H1 (cell line): ENCODE results near the gene XKR7. TPM values are rescaled to one million over a fixed set of nuclear protein-coding genes. Genes with fewer than 3 reads are reported as not detected.
A peak's percentile ranks its signal among the peaks of the same experiment; 100 is the strongest.

Experiments used
- CTCF ChIA-PET: fragments of 300-600 bp; sonication (Branson Sonifier 250); formaldehyde crosslinking; loops from one replicate; lab custom pipeline; 2021; ENCODE audit not compliant: partially characterized antibody; lab: Charles Lee
- POLR2A ChIA-PET: fragments of 300-600 bp; sonication (Branson Sonifier 250); formaldehyde crosslinking; loops from one replicate; lab custom pipeline; 2021; ENCODE audit warnings: inconsistent platforms; ENCODE audit not compliant: partially characterized antibody; lab: Charles Lee
- DNase-seq, 2 experiments: peaks; one replicate each; pipeline versions ENCODE4 v3.0.0 to v3.0.0-alpha.2; 2010 to 2022; ENCODE audit warnings: low spot score in 2 of 2, low read depth in 1 of 2, mixed read lengths in 1 of 2
- FAIRE-seq: peaks from 2 replicates; lab custom pipeline; 2011; peaks lifted over from hg19 to GRCh38; lab: Jason Lieb, UNC
- H2AFZ ChIP-seq: 2 replicates; pipeline ENCODE4 v1.8.1; 2012; ENCODE audit warnings: low read length, inconsistent platforms
- H2AK5ac ChIP-seq: 2 replicates; pipeline ENCODE4 v1.6.1; 2013; ENCODE audit warnings: low read depth, low read length
- H2BK120ac ChIP-seq: replicated peaks from 2 replicates; pipeline ENCODE3; 2013; ENCODE audit warnings: low read depth, low read length, inconsistent platforms
- H2BK12ac ChIP-seq: 2 replicates; pipeline ENCODE4 v1.6.1; 2013; ENCODE audit warnings: low read depth, low read length
- H2BK15ac ChIP-seq: 2 replicates; pipeline ENCODE4 v1.6.1; 2013; ENCODE audit warnings: low read length
- H2BK20ac ChIP-seq: 2 replicates; pipeline ENCODE4 v1.6.1; 2013; ENCODE audit warnings: low read length
- H2BK5ac ChIP-seq: 2 replicates; pipeline ENCODE4 v1.6.1; 2013; ENCODE audit warnings: low read depth, low read length
- H3K14ac ChIP-seq: 2 replicates; pipeline ENCODE4 v1.6.1; 2013; ENCODE audit warnings: inconsistent platforms; ENCODE audit not compliant: insufficient read length
- H3K18ac ChIP-seq: 2 replicates; pipeline ENCODE4 v1.6.1; 2013; ENCODE audit warnings: low read length; ENCODE audit errors: extremely low read depth
- H3K23ac ChIP-seq: 2 replicates; pipeline ENCODE4 v1.6.1; 2013; ENCODE audit warnings: inconsistent platforms; ENCODE audit not compliant: insufficient read length
- H3K23me2 ChIP-seq: 2 replicates; pipeline ENCODE4 v1.6.1; 2013; ENCODE audit warnings: low read depth, low read length
- H3K27ac ChIP-seq: 2 replicates; pipeline ENCODE4 v1.6.1; 2011; ENCODE audit warnings: low read depth, low read length, inconsistent platforms
- H3K27me3 ChIP-seq, 4 experiments: replicated peaks in 1 of 4; 1 replicate in 1 of 4; 2 replicates in 3 of 4; pipeline versions ENCODE4 v1.6.1 to v1.8.1; 2011 to 2013; ENCODE audit warnings: low read length in 3 of 4, mild to moderate bottlenecking in 3 of 4, inconsistent platforms in 2 of 4, mixed read lengths in 2 of 4, moderate library complexity in 1 of 4; ENCODE audit not compliant: control insufficient read depth in 3 of 4, insufficient read depth in 3 of 4; ENCODE audit errors: extremely low read depth in 1 of 4
- H3K36me3 ChIP-seq, 4 experiments: 2 replicates each; pipeline versions ENCODE4 v1.6.1 to v1.8.1; 2011 to 2013; ENCODE audit warnings: mild to moderate bottlenecking in 4 of 4, low read length in 3 of 4, moderate library complexity in 2 of 4, control low read depth in 1 of 4, inconsistent platforms in 1 of 4; ENCODE audit not compliant: insufficient read depth in 4 of 4, control insufficient read depth in 2 of 4
- H3K4ac ChIP-seq: replicated peaks from 2 replicates; pipeline ENCODE3; 2013; ENCODE audit warnings: low read length, low read depth, mixed read lengths, inconsistent platforms; ENCODE audit not compliant: insufficient read length
- H3K4me1 ChIP-seq, 4 experiments: replicated peaks in 1 of 4; 1 replicate in 1 of 4; 2 replicates in 3 of 4; pipeline versions ENCODE4 v1.6.1 to v1.8.1; 2011 to 2013; ENCODE audit warnings: low read length in 3 of 4, inconsistent platforms in 2 of 4, mixed read lengths in 1 of 4; ENCODE audit not compliant: insufficient read depth in 4 of 4, control insufficient read depth in 3 of 4
- H3K4me2 ChIP-seq, 2 experiments: 2 replicates each; pipeline versions ENCODE4 v1.6.1 to v1.8.1; 2011 to 2013; ENCODE audit warnings: low read depth in 2 of 2, low read length in 2 of 2, control low read depth in 1 of 2, inconsistent platforms in 1 of 2, mild to moderate bottlenecking in 1 of 2; ENCODE audit not compliant: insufficient read depth in 1 of 2
- H3K4me3 ChIP-seq, 4 experiments: fragments of 200-600, 300-600 bp in 1 of 4; sonication (generic), shearing (Covaris generic), sonication (Bioruptor Twin) in 1 of 4; 2 replicates each; pipeline versions ENCODE4 v1.5.1 to v1.8.1; 2011 to 2016; ENCODE audit warnings: low read length in 4 of 4, low read depth in 3 of 4, control low read depth in 2 of 4, inconsistent platforms in 2 of 4, mild to moderate bottlenecking in 2 of 4, mixed read lengths in 1 of 4, moderate library complexity in 1 of 4; ENCODE audit not compliant: insufficient read depth in 2 of 4; ENCODE audit errors: extremely low read depth in 1 of 4
- H3K56ac ChIP-seq: replicated peaks from 2 replicates; pipeline ENCODE3; 2013; ENCODE audit warnings: low read depth, mild to moderate bottlenecking, mixed read lengths, low read length, inconsistent platforms; ENCODE audit not compliant: insufficient read length
- H3K79me1 ChIP-seq: 2 replicates; pipeline ENCODE4 v1.6.1; 2013; ENCODE audit warnings: low read depth, low read length, control low read depth
- H3K79me2 ChIP-seq, 2 experiments: 2 replicates each; pipeline versions ENCODE4 v1.6.1 to v1.8.1; 2012 to 2013; ENCODE audit warnings: low read length in 2 of 2, mild to moderate bottlenecking in 2 of 2, inconsistent platforms in 1 of 2; ENCODE audit not compliant: insufficient read depth in 2 of 2, control insufficient read depth in 1 of 2
- H3K9ac ChIP-seq, 4 experiments: replicated peaks in 1 of 4; 1 replicate in 1 of 4; 2 replicates in 3 of 4; pipeline versions ENCODE4 v1.6.1 to v1.8.1; 2011 to 2013; ENCODE audit warnings: low read depth in 3 of 4, low read length in 3 of 4, control low read depth in 2 of 4, mild to moderate bottlenecking in 2 of 4, moderate library complexity in 2 of 4, inconsistent platforms in 1 of 4; ENCODE audit errors: extremely low read depth in 1 of 4
- H3K9me3 ChIP-seq, 2 experiments: 2 replicates each; pipeline versions ENCODE4 v1.6.1 to v1.8.1; 2012 to 2013; ENCODE audit warnings: mild to moderate bottlenecking in 2 of 2, moderate library complexity in 2 of 2, control low read depth in 1 of 2, inconsistent platforms in 1 of 2, low read depth in 1 of 2, low read length in 1 of 2, mixed read lengths in 1 of 2; ENCODE audit not compliant: insufficient read depth in 2 of 2
- H4K20me1 ChIP-seq, 2 experiments: replicated peaks in 1 of 2; 2 replicates each; pipeline versions ENCODE3 to v1.8.1; 2011 to 2013; ENCODE audit warnings: inconsistent platforms in 2 of 2, low read length in 2 of 2, mild to moderate bottlenecking in 1 of 2; ENCODE audit not compliant: insufficient read depth in 2 of 2, control insufficient read depth in 1 of 2
- H4K5ac ChIP-seq: 2 replicates; pipeline ENCODE4 v1.6.1; 2013; ENCODE audit warnings: low read length, low read depth, mixed read lengths, inconsistent platforms; ENCODE audit not compliant: insufficient read length
- H4K8ac ChIP-seq: 2 replicates; pipeline ENCODE4 v1.8.0; 2013; ENCODE audit warnings: mild to moderate bottlenecking, moderate library complexity, low read length, inconsistent platforms; ENCODE audit not compliant: insufficient read depth; ENCODE audit errors: extremely low read depth
- H4K91ac ChIP-seq: replicated peaks from 2 replicates; pipeline ENCODE3; 2013; ENCODE audit warnings: low read length, mixed read lengths, inconsistent platforms; ENCODE audit not compliant: insufficient read length
- ASH2L ChIP-seq: fragments of 200-600, 300-600 bp; sonication (generic); IDR thresholded peaks from one replicate; pipeline ENCODE4 v1.7.1; 2017; ENCODE audit warnings: low read length
- CBX5 ChIP-seq: fragments of 300-800, 300-1000 bp; sonication (generic); IDR thresholded peaks from 2 replicates; pipeline ENCODE4 v1.7.1; 2016; ENCODE audit warnings: antibody characterized with exemption, low read length, low read depth
- KDM4A ChIP-seq: IDR thresholded peaks from one replicate; pipeline ENCODE4 v1.7.1; 2012; ENCODE audit warnings: low read depth, mild to moderate bottlenecking, moderate library complexity, low read length, inconsistent platforms; ENCODE audit not compliant: severe bottlenecking
- KDM5A ChIP-seq: fragments of 200-600 bp; IDR thresholded peaks from 2 replicates; pipeline ENCODE4 v1.7.1; 2012; ENCODE audit warnings: mild to moderate bottlenecking, low read length, inconsistent platforms, mixed read lengths
- SIN3A ChIP-seq, 2 experiments: IDR thresholded peaks in 1 of 2; conservative IDR thresholded peaks in 1 of 2; 2 replicates each; pipeline ENCODE4 v1.6.1; 2011 to 2012; ENCODE audit warnings: low read length in 2 of 2, improper control_type of control experiment in 1 of 2, low read depth in 1 of 2, mild to moderate bottlenecking in 1 of 2
- SP1 ChIP-seq: IDR thresholded peaks from 2 replicates; pipeline ENCODE4 v1.6.1; 2011; ENCODE audit warnings: low read depth, low read length
- SP4 ChIP-seq: IDR thresholded peaks from 2 replicates; pipeline ENCODE4 v1.6.1; 2012; ENCODE audit warnings: low read length, inconsistent platforms
- TBP ChIP-seq: IDR thresholded peaks from 2 replicates; pipeline ENCODE4 v1.6.1; 2011; ENCODE audit warnings: low read depth, low read length, improper control_type of control experiment
- WGBS, 2 experiments: shearing (Covaris generic) in 1 of 2; methylation state at CpG; one replicate each; pipeline versions ENCODE4 v1.1.6 to v1.1.7; 2013 to 2015; ENCODE audit warnings: low lambda C conversion rate in 2 of 2, mixed read lengths in 2 of 2, inconsistent platforms in 1 of 2, low coverage in 1 of 2, missing lambda C conversion rate in 1 of 2; ENCODE audit not compliant: insufficient replicate concordance in 2 of 2, insufficient coverage in 1 of 2, insufficient read length in 1 of 2; ENCODE audit errors: extremely low coverage in 1 of 2, missing lambda C conversion rate in 1 of 2; 5-methylcytosine and 5-hydroxymethylcytosine counted together
- polyA plus RNA-seq, 7 experiments: library from polyadenylated mRNA; depleted of rRNA in 3 of 7; stranded (reverse) in 5 of 7; unstranded in 2 of 7; fragments of >200 nt in 5 of 7; fragments of 200-250 nt in 2 of 7; gene quantifications; 1 replicate in 5 of 7; 2 replicates in 1 of 7; 4 replicates in 1 of 7; pipeline versions ENCODE4 v1.2.1 to v1.2.3, GENCODE V29; 2011 to 2013; ENCODE audit warnings: missing spikeins in 2 of 7, mixed read lengths in 2 of 7
- total RNA-seq: library from RNA; stranded (reverse); fragmentation: NEBNext Ultra II Directional; extraction: Animal tissue kit (Norgen Biotek cat#: 25700); gene quantifications from 2 replicates; pipeline ENCODE4 v1.2.1, GENCODE V29; 2021
- TF ChIP-seq, protein P1 (sequence below): IDR thresholded peaks from 2 replicates; pipeline ENCODE4 v1.6.1; 2012; ENCODE audit warnings: inconsistent platforms

XKR7 gene
- total and polyA plus RNA-seq, 2 of the 8 experiments (the other 6 are each of a cell fraction or from before 2014, with no cell fraction given): 1.8 to 2.4 TPM

DNA sequence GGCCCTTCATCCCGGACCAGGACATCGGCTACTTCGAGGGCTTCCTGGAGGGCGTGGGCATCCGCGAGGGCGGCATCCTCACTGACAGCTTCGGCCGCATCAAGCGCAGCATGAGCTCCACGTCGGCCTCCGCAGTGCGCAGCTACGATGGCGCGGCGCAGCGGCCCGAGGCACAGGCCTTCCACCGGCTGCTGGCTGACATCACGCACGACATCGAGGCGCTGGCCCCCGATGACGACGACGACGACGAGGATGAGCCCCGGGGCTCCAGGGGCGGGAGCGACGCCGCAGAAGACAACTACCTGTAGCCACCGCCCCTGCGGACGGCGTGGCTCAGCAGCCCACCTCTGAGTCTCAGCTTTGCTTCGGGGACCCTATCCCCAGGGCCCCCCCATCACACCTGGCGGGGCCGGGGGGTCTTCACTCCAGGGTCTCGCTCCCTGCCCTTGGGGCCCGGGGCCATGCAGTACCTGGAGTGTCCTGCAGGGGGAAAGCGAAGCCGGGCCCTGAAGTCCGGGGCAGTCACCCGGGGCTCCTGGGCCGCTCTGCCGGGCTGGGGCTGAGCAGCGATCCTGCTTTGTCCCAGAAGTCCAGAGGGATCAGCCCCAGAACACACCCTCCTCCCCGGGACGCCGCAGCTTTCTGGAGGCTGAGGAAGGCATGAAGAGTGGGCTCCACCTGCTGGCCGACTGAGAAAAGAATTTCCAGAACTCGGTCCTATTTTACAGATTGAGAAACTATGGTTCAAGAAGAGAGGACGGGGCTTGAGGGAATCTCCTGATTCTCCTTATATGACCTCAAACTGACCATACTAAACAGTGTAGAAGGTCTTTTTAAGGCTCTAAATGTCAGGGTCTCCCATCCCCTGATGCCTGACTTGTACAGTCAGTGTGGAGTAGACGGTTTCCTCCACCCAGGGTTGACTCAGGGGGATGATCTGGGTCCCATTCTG lies 63.3 kb downstream of the XKR7 start:
- no peak overlapping the region for H3K27ac ChIP-seq
- POLR2A ChIA-PET: interaction anchor here (0.6 to 1.6 kb wide), 6 partner anchors 12 to 175 kb away, joined by 3 to 4 read pairs (median 3); no protein-coding TSS in a partner anchor
- peak overlapping the region; percentile 6 for H4K8ac ChIP-seq
- H3K23ac ChIP-seq: no peak overlapping the region
- H3K4me2 ChIP-seq: peak overlapping the region; percentile 8 to 74; a peak in 3 of 4 replicates
- no peak overlapping the region for H2BK15ac ChIP-seq
- H3K4ac ChIP-seq: no peak overlapping the region
- H3K56ac ChIP-seq: no peak overlapping the region
- peaks cover 0 to 2% of the 10 kb centered on the region in 2 experiments for H4K20me1 ChIP-seq
- no peaks in the 10 kb centered on the region for H3K36me3 ChIP-seq
- peak overlapping the region in 1 of 4 experiments; percentile 38; a peak in 1 of 7 replicates for H3K9ac ChIP-seq
- no peak overlapping the region for H2AFZ ChIP-seq
- no peak overlapping the region for H3K14ac ChIP-seq
- H3K9me3 ChIP-seq: no peaks in the 10 kb centered on the region
- H4K5ac ChIP-seq: no peak overlapping the region
- peak overlapping the region; percentile 5 for H4K91ac ChIP-seq
- peaks cover 0 to 7% (median 5%) of the 10 kb centered on the region in 4 experiments; a peak in 6 of 7 replicates for H3K4me1 ChIP-seq
- no peak overlapping the region for H2BK5ac ChIP-seq
- H2BK120ac ChIP-seq: no peak overlapping the region
- H2BK12ac ChIP-seq: 0 out of 2 replicates have a peak overlapping the region, but pooled peaks have one; percentile 18
- H2AK5ac ChIP-seq: no peak overlapping the region
- no peaks in the 10 kb centered on the region for H3K79me2 ChIP-seq
- DNase-seq (peak; percentile 96), FAIRE-seq (peak; percentile 68)
- 46% methylated on average over 59 of the region's 59 CpGs; no CpG with 5 or more reads in 1 of the 2 experiments for WGBS, 2 experiments
- H3K27me3 ChIP-seq: peaks cover 0 to 6% (median 0%) of the 10 kb centered on the region in 4 experiments; a peak in 2 of 7 replicates
- CTCF ChIA-PET: interaction anchor here (0.7 to 10.4 kb wide), 64 partner anchors 10 to 623 kb away, joined by 3 to 176 read pairs (median 4); partner anchors contain the start of genes DUSP15, FOXS1, PDRG1 and TTLL9
- H3K18ac ChIP-seq: no peak overlapping the region
- H3K4me3 ChIP-seq: peak overlapping the region in 3 of 4 experiments; percentile 1 to 49 (median 23); a peak in 4 of 8 replicates
- H3K23me2 ChIP-seq: peaks cover 2% of the 10 kb centered on the region; the same call in 1 of the 2 replicates
- no peak overlapping the region for H2BK20ac ChIP-seq
- no peaks in the 10 kb centered on the region for H3K79me1 ChIP-seq
- TF ChIP-seq KDM4A (peak; percentile 63), KDM5A (no peak), TBP (peak; percentile 79; the same call in 1 of the 2 replicates), CBX5 (no peak), SIN3A (conservative IDR thresholded peaks at IDR 0.05 in 1 of 2, IDR thresholded peaks at IDR 0.05 in 1 of 2; ENCODE audit: low read depth in 1 of 2, low read length in 2 of 2) (peak; percentile 39 to 81; a peak in 2 of 4 replicates), SP1 (no peak), ASH2L (no peak), SP4 (0 out of 2 replicates have a peak, but pooled peaks have one; percentile 63)
- TF ChIP-seq, protein P1, sequence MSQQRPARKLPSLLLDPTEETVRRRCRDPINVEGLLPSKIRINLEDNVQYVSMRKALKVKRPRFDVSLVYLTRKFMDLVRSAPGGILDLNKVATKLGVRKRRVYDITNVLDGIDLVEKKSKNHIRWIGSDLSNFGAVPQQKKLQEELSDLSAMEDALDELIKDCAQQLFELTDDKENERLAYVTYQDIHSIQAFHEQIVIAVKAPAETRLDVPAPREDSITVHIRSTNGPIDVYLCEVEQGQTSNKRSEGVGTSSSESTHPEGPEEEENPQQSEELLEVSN: peak; percentile 63; the same call in 1 of the 2 replicates
